CD4-positive, alpha-beta T cell treated with Interleukin-17A for 4 hours (primary cell): ENCODE measurements around the gene ATF5.
"Not testable (repeated sequence)": the region's sequence is repeated elsewhere in the genome, so short reads cannot be mapped to it uniquely, and the experiment has no call there.

Source experiments
- DNase-seq: peaks from one replicate; pipeline ENCODE4 v3.0.0-alpha.2; 2020; ENCODE audit warnings: mixed read lengths

ATF5 gene

GRCh38 chr19:49949742-49950589 lies 21.0 kb downstream of the ATF5 start:
- DNase-seq: no peak

- DNase-seq: no peak
Observed at GRCh38 chr19:49950590-49950948, 21.6 kb downstream of the ATF5 start.

GRCh38 chr19:49950956-49951526 lies 22.0 kb downstream of the ATF5 start:
- no peak for DNase-seq

GRCh38 chr19:49951806-49952478 lies 22.9 kb downstream of the ATF5 start:
- DNase-seq: no peak

GRCh38 chr19:49952479-49952836 lies 23.5 kb downstream of the ATF5 start:
- no peak for DNase-seq

GRCh38 chr19:49952906-49953305 lies 23.9 kb downstream of the ATF5 start:
- no peak for DNase-seq

- DNase-seq: no peak
Observed at GRCh38 chr19:49953416-49953815, 24.4 kb downstream of the ATF5 start.

- no peak for DNase-seq
Observed at GRCh38 chr19:49954092-49954829, 25.3 kb downstream of the ATF5 start.

- no peak for DNase-seq
Observed at GRCh38 chr19:49954933-49955332, 25.9 kb downstream of the ATF5 start.

GRCh38 chr19:49956115-49956495 lies 27.1 kb downstream of the ATF5 start:
- DNase-seq: no peak

GRCh38 chr19:49957262-49957915 lies 28.4 kb downstream of the ATF5 start:
- DNase-seq: no peak

GRCh38 chr19:49958144-49958543 lies 29.1 kb downstream of the ATF5 start:
- DNase-seq: not testable (repeated sequence)

GRCh38 chr19:49958596-49958995 lies 29.6 kb downstream of the ATF5 start:
- not testable (repeated sequence) for DNase-seq

GRCh38 chr19:49959892-49960291 lies 30.9 kb downstream of the ATF5 start:
- DNase-seq: not testable (repeated sequence)

- not testable (repeated sequence) for DNase-seq
Observed at GRCh38 chr19:49960980-49961379, 32.0 kb downstream of the ATF5 start, which contains the start of gene SIGLEC11. Gene SIGLEC11, minus strand, starts transcription at chr19:49961172. Its CDS starts 91 bp downstream, at chr19:49961081.

GRCh38 chr19:49968279-49968922 lies 39.4 kb downstream of the ATF5 start:
- no peak for DNase-seq

GRCh38 chr19:49969355-49969754 lies 40.4 kb downstream of the ATF5 start:
- not testable (repeated sequence) for DNase-seq

GRCh38 chr19:49971991-49972411 lies 43.0 kb downstream of the ATF5 start:
- DNase-seq: no peak

- no peak for DNase-seq
Observed at GRCh38 chr19:49972841-49973240, 43.8 kb downstream of the ATF5 start.

GRCh38 chr19:49973987-49974386 lies 45.0 kb downstream of the ATF5 start:
- DNase-seq: no peak

- no peak for DNase-seq
Observed at GRCh38 chr19:49975051-49975450, 46.0 kb downstream of the ATF5 start.

GRCh38 chr19:49976496-49976895 lies 47.5 kb downstream of the ATF5 start:
- DNase-seq: no peak
